ENCODE results near the gene ROBO1. TPM values are rescaled to one million over a fixed set of nuclear protein-coding genes. Genes with fewer than 3 reads are reported as not detected.

The ROBO1 gene
- total RNA-seq, 1 donor from 2014 or later, result 7.1 TPM

DNA sequence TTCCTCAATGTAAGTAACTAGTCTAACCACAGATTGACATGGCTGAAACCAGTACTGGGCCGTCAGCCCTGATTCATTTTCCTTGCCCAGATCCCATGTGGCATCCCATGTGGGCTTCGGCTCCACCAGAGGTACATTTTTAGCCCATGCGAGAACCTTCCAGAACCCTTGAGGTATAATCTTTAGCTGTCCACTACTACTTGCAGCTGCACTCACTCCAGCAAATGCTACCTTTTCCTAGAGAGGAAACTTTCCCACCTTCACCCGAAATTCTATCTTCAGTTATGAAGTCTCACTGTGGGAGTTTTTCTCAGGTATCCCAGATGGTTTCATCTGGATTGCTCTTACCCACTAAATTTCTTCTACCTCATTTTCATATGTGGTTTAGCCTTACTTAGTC is 907.2 kb downstream of the ROBO1 start:
- Histone ChIP-seq H3K9me3 (replicated peaks) (no peaks in the 10 kb centered on the region), H3K4me3 (no peak overlapping the region), H3K27me3 (ENCODE audit: low read depth) (no peaks in the 10 kb centered on the region), H3K27ac (replicated peaks) (no peak overlapping the region), H3K36me3 (no peaks in the 10 kb centered on the region), H3K4me1 (no peaks in the 10 kb centered on the region)
- no peak for DNase-seq
- intact Hi-C loops (cut with micrococcal nuclease), result no loop called here
- TF ChIP-seq, protein P1, sequence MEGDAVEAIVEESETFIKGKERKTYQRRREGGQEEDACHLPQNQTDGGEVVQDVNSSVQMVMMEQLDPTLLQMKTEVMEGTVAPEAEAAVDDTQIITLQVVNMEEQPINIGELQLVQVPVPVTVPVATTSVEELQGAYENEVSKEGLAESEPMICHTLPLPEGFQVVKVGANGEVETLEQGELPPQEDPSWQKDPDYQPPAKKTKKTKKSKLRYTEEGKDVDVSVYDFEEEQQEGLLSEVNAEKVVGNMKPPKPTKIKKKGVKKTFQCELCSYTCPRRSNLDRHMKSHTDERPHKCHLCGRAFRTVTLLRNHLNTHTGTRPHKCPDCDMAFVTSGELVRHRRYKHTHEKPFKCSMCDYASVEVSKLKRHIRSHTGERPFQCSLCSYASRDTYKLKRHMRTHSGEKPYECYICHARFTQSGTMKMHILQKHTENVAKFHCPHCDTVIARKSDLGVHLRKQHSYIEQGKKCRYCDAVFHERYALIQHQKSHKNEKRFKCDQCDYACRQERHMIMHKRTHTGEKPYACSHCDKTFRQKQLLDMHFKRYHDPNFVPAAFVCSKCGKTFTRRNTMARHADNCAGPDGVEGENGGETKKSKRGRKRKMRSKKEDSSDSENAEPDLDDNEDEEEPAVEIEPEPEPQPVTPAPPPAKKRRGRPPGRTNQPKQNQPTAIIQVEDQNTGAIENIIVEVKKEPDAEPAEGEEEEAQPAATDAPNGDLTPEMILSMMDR (IDR thresholded peaks at IDR 0.05; ENCODE audit: borderline replicate concordance), result no peak

DNA sequence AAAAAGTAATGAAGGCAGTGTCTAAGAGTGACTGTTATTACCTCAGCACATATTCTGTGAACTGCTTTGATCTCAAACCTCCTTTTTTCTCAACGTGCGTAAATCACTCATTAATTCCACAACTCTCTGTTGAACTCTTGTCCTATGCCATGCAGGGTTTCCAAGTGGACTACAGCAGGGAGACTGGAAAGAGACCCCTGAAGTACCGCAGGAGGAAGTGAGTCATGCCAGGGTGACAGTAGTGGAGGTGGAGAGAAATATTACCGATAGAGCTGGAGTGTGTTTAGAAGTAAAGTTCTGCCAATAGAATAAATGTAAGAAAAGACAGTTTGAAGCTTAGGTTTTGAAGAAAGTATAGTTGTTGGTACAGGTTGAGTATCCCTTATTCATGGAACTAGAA is 908.9 kb downstream of the ROBO1 start:
- Histone ChIP-seq H3K27me3 (ENCODE audit: low read depth) (no peaks in the 10 kb centered on the region), H3K4me3 (no peak overlapping the region), H3K4me1 (peaks cover 7% of the 10 kb centered on the region), H3K36me3 (no peaks in the 10 kb centered on the region), H3K27ac (replicated peaks) (no peak overlapping the region), H3K9me3 (replicated peaks) (no peaks in the 10 kb centered on the region)
- TF ChIP-seq, protein P1 (IDR thresholded peaks at IDR 0.05; ENCODE audit: borderline replicate concordance), result no peak
- DNase-seq, result no peak
- intact Hi-C loops (cut with micrococcal nuclease), result no loop called here

DNA sequence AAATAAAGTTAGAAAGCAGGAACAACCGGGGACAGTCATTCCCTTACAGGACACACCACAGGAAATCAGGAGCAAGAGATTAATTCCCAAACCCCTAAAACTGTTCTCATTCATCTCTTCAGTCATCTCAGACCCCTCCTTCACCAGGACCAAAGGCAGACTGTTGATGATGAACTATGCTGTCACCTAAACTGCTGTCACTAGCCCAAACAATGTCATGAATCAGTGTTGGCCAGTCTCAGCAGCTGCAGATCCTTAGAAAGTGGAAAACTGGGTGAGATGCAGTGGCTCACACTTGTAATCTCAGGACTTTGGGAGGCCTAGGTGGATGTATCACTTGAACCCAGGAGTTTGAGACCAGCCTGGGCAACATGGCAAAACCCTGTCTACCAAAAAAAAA is 909.6 kb downstream of the ROBO1 start:
- Histone ChIP-seq H3K4me3 (no peak overlapping the region), H3K27ac (replicated peaks) (peak overlapping the region; percentile 13), H3K9me3 (replicated peaks) (no peaks in the 10 kb centered on the region), H3K4me1 (peaks cover 7% of the 10 kb centered on the region), H3K36me3 (no peaks in the 10 kb centered on the region), H3K27me3 (ENCODE audit: low read depth) (no peaks in the 10 kb centered on the region)
- TF ChIP-seq, protein P1 (IDR thresholded peaks at IDR 0.05; ENCODE audit: borderline replicate concordance), result no peak
- intact Hi-C loops (cut with micrococcal nuclease), result no loop called here
- no peak for DNase-seq

DNA sequence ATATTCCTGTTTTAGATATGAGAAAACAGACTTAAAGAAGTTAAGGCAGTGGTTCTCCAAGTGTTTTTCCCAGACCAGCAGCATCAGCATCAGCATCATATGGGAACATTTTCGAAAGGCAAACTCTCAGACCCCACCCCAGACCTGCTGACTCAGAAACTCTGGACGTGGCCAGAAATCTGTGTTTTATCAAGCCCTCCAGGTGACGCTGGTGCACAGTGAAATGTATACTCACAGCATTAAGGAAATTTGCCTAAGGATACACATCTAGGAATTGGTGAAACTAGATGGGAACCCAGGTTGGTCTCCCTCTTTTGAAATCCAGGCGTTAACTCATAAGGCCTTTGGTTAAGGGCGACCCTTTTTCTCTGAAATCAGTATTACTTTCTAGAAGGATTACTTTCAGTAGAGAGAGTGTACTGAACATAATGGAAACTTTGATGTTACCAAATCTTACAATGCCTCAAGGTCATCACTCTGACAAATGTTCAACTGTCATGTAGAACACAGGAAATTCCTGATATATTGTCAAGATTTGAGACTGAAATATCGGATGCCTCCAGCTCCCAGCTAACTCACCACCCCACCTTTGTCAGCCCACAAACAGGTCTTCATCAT is 910.2 kb downstream of the ROBO1 start:
- no peaks in the 10 kb centered on the region for H3K36me3 ChIP-seq
- H3K4me1 ChIP-seq, result peaks cover 7% of the 10 kb centered on the region
- H3K9me3 ChIP-seq (replicated peaks), result no peaks in the 10 kb centered on the region
- peak overlapping the region; percentile 13 for H3K27ac ChIP-seq (replicated peaks)
- intact Hi-C loops (cut with micrococcal nuclease), result no loop called here
- no peak for DNase-seq
- no peaks in the 10 kb centered on the region for H3K27me3 ChIP-seq (ENCODE audit: low read depth)
- H3K4me3 ChIP-seq, result no peak overlapping the region
- TF ChIP-seq, protein P1 (IDR thresholded peaks at IDR 0.05; ENCODE audit: borderline replicate concordance), result no peak

DNA sequence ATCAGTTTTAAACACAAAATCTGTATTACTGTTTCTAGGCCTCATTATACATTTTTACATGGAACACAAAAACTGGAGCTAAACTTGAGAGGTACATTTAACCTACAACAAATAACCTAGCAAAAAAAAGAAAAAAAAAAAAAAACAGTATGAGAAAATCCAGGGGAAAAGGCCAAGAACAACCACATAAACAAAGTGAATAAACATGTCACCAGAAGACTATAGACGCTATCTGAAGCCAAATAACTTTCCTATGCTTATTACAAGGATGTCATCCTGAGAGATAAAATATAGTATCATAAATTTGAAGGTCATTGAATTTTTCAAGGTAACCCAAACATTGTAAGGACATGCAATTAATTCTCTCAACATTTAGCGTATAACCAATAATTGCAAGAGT is 911.6 kb downstream of the ROBO1 start:
- Histone ChIP-seq H3K4me3 (peak overlapping the region; percentile 39), H3K27ac (replicated peaks) (peak overlapping the region; percentile 54)
- intact Hi-C loops (cut with micrococcal nuclease), result no loop called here

More for the DNA sequence above, 911.6 kb downstream of the ROBO1 start:
- H3K9me3 ChIP-seq (replicated peaks), result no peaks in the 10 kb centered on the region
- no peaks in the 10 kb centered on the region for H3K27me3 ChIP-seq (ENCODE audit: low read depth)
- no peaks in the 10 kb centered on the region for H3K36me3 ChIP-seq
- TF ChIP-seq, protein P1 (IDR thresholded peaks at IDR 0.05; ENCODE audit: borderline replicate concordance), result no peak
- no peak for DNase-seq
- peaks cover 7% of the 10 kb centered on the region for H3K4me1 ChIP-seq

Measured in left ventricle myocardium inferior (tissue), 1 donor.